HEK293 (cell line): ENCODE data around the gene TMEM259.
A peak's percentile ranks its signal among the peaks of the same experiment; 100 is the strongest.

Source experiments
- FEZF1 ChIP-seq: fragments of 450-650 bp; formaldehyde crosslinking; IDR thresholded peaks from 2 replicates; pipeline ENCODE4 v1.5.1; 2016; ENCODE audit warnings: missing biosample characterization, missing genetic modification characterization
- GLIS1 ChIP-seq: fragments of 450-650 bp; formaldehyde crosslinking; IDR thresholded peaks from 2 replicates; pipeline ENCODE4 v1.5.1; 2016; ENCODE audit warnings: missing biosample characterization, missing genetic modification characterization
- KLF1 ChIP-seq: fragments of 450-650 bp; formaldehyde crosslinking; IDR thresholded peaks from 2 replicates; pipeline ENCODE4 v1.5.1; 2016; ENCODE audit warnings: missing biosample characterization, missing genetic modification characterization
- SETDB1 ChIP-seq: IDR thresholded peaks from one replicate; pipeline ENCODE4 v1.6.1; 2017; ENCODE audit warnings: mild to moderate bottlenecking, low read length, moderate library complexity, mixed read lengths; ENCODE audit not compliant: insufficient read length
- ZFP41 ChIP-seq: fragments of 450-650 bp; formaldehyde crosslinking; IDR thresholded peaks from 2 replicates; pipeline ENCODE4 v1.5.1; 2016; ENCODE audit warnings: missing biosample characterization, missing genetic modification characterization, borderline replicate concordance
- ZNF112 ChIP-seq: fragments of 450-650 bp; formaldehyde crosslinking; IDR thresholded peaks from 2 replicates; pipeline ENCODE4 v1.5.0; 2017; ENCODE audit warnings: missing biosample characterization, missing genetic modification characterization
- ZNF140 ChIP-seq: fragments of 450-650 bp; formaldehyde crosslinking; IDR thresholded peaks from 2 replicates; pipeline ENCODE4 v1.5.1; 2016; ENCODE audit warnings: missing biosample characterization, missing genetic modification characterization
- ZNF169 ChIP-seq: fragments of 450-650 bp; formaldehyde crosslinking; IDR thresholded peaks from 2 replicates; pipeline ENCODE4 v1.5.1; 2016; ENCODE audit warnings: missing biosample characterization, missing genetic modification characterization
- ZNF2 ChIP-seq: fragments of 450-650 bp; formaldehyde crosslinking; IDR thresholded peaks from 2 replicates; pipeline ENCODE4 v1.5.1; 2016; ENCODE audit warnings: missing biosample characterization, missing genetic modification characterization
- ZNF223 ChIP-seq: fragments of 450-650 bp; formaldehyde crosslinking; IDR thresholded peaks from 2 replicates; pipeline ENCODE4 v1.5.1; 2016; ENCODE audit warnings: missing biosample characterization, missing genetic modification characterization
- ZNF24 ChIP-seq: fragments of 450-650 bp; formaldehyde crosslinking; IDR thresholded peaks from 2 replicates; pipeline ENCODE4 v1.5.1; 2016; ENCODE audit warnings: missing biosample characterization, missing genetic modification characterization
- ZNF404 ChIP-seq: fragments of 450-650 bp; formaldehyde crosslinking; IDR thresholded peaks from 2 replicates; pipeline ENCODE4 v1.5.1; 2017; ENCODE audit warnings: missing biosample characterization, missing genetic modification characterization
- ZNF555 ChIP-seq: fragments of 450-650 bp; formaldehyde crosslinking; conservative IDR thresholded peaks from 2 replicates; pipeline ENCODE4 v1.5.1; 2017; ENCODE audit warnings: missing biosample characterization, mild to moderate bottlenecking, missing genetic modification characterization, inconsistent platforms
- ZNF600 ChIP-seq: fragments of 450-650 bp; formaldehyde crosslinking; IDR thresholded peaks from 2 replicates; pipeline ENCODE4 v1.5.1; 2016; ENCODE audit warnings: missing biosample characterization, missing genetic modification characterization
- ZNF768 ChIP-seq: fragments of 450-650 bp; formaldehyde crosslinking; IDR thresholded peaks from 2 replicates; pipeline ENCODE4 v1.5.1; 2018; ENCODE audit warnings: missing biosample characterization, mild to moderate bottlenecking, missing genetic modification characterization
- TF ChIP-seq, protein P1 (sequence below): fragments of 450-650 bp; formaldehyde crosslinking; IDR thresholded peaks from 2 replicates; pipeline ENCODE4 v1.5.1; 2016; ENCODE audit warnings: missing biosample characterization, missing genetic modification characterization
- TF ChIP-seq, protein P2 (sequence below): fragments of 450-650 bp; formaldehyde crosslinking; IDR thresholded peaks from 2 replicates; pipeline ENCODE4 v1.5.1; 2016; ENCODE audit warnings: missing biosample characterization, missing genetic modification characterization
- TF ChIP-seq, protein P3 (sequence below): fragments of 450-650 bp; formaldehyde crosslinking; IDR thresholded peaks from 2 replicates; pipeline ENCODE4 v1.5.1; 2016; ENCODE audit warnings: missing biosample characterization, missing genetic modification characterization
- TF ChIP-seq, protein P4 (sequence below): fragments of 450-650 bp; IDR thresholded peaks from 2 replicates; pipeline ENCODE4 v1.5.1; 2018; ENCODE audit warnings: missing biosample characterization, missing genetic modification characterization
- TF ChIP-seq, protein P5 (sequence below): fragments of 450-650 bp; formaldehyde crosslinking; conservative IDR thresholded peaks from 2 replicates; pipeline ENCODE4 v1.5.1; 2016; ENCODE audit warnings: low read depth, missing biosample characterization, missing genetic modification characterization
- TF ChIP-seq, protein P6 (sequence below): fragments of 450-650 bp; formaldehyde crosslinking; IDR thresholded peaks from 2 replicates; pipeline ENCODE4 v1.5.1; 2016; ENCODE audit warnings: missing biosample characterization, missing genetic modification characterization
- TF ChIP-seq, protein P7 (sequence below): fragments of 450-650 bp; formaldehyde crosslinking; IDR thresholded peaks from 2 replicates; pipeline ENCODE4 v1.5.1; 2016; ENCODE audit warnings: missing biosample characterization, missing genetic modification characterization
- TF ChIP-seq, protein P8 (sequence below): fragments of 450-650 bp; IDR thresholded peaks from 2 replicates; pipeline ENCODE4 v1.5.1; 2018; ENCODE audit warnings: missing biosample characterization, mild to moderate bottlenecking, missing genetic modification characterization

TMEM259 gene

DNA sequence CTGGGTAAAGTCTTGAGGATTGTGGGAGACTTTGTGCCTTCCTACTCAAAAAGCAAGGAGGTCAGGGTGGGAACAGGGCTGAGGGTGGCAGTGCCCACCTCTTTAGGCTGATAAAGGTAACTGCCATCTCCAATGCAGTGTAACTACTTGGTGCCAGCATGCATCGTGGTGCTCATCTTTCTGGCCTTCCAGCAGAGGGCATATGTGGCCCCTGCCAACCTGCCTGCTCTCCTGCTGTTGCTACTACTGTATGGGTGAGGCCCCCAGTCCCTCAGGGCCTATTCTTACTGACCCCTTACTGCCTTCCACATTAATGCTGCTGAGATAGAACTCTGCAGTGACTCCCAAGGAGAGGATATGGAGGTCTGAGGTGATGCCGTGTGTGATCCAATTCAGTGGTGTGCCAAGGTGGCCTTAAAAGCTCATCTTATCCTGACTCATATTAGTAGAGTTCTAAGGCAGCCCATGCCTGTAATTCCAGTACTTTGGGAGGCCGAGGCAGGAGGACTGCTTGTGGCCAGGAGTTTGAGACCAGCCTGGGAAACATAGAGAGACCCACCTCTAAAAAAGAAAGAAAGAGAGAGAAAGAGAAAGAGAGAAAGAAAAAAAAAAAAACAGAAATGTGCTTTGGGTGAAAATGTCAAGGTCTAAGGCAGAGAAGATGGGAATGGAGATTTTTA lies 36.4 kb upstream of the TMEM259 start (continued):
- TF ChIP-seq ZNF112 (tag by site-specific recombination) (0 out of 2 replicates have a peak, but pooled peaks have one; percentile 42), GLIS1 (peak; percentile 13; the same call in 1 of the 2 replicates), KLF1 (tag by site-specific recombination) (no peak), ZNF555 (tag by site-specific recombination) (peak; percentile 20; the same call in 1 of the 2 replicates), ZNF24 (tag by site-specific recombination) (no peak), ZFP41 (tag by site-specific recombination) (no peak), ZNF404 (no peak), FEZF1 (tag by site-specific recombination) (no peak), ZNF2 (tag by site-specific recombination) (0 out of 2 replicates have a peak, but pooled peaks have one; percentile 39), SETDB1 (peak; percentile 90), ZNF140 (tag by site-specific recombination) (no peak), ZNF223 (tag by site-specific recombination) (no peak), ZNF600 (0 out of 2 replicates have a peak, but pooled peaks have one; percentile 15), ZNF169 (tag by site-specific recombination) (peak; percentile 68; the same call in 1 of the 2 replicates), ZNF768 (tag by site-specific recombination) (no peak)
- TF ChIP-seq, protein P1, sequence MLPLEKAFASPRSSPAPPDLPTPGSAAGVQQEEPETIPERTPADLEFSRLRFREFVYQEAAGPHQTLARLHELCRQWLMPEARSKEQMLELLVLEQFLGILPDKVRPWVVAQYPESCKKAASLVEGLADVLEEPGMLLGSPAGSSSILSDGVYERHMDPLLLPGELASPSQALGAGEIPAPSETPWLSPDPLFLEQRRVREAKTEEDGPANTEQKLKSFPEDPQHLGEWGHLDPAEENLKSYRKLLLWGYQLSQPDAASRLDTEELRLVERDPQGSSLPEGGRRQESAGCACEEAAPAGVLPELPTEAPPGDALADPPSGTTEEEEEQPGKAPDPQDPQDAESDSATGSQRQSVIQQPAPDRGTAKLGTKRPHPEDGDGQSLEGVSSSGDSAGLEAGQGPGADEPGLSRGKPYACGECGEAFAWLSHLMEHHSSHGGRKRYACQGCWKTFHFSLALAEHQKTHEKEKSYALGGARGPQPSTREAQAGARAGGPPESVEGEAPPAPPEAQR (tag by site-specific recombination) = no peak
- TF ChIP-seq, protein P2, sequence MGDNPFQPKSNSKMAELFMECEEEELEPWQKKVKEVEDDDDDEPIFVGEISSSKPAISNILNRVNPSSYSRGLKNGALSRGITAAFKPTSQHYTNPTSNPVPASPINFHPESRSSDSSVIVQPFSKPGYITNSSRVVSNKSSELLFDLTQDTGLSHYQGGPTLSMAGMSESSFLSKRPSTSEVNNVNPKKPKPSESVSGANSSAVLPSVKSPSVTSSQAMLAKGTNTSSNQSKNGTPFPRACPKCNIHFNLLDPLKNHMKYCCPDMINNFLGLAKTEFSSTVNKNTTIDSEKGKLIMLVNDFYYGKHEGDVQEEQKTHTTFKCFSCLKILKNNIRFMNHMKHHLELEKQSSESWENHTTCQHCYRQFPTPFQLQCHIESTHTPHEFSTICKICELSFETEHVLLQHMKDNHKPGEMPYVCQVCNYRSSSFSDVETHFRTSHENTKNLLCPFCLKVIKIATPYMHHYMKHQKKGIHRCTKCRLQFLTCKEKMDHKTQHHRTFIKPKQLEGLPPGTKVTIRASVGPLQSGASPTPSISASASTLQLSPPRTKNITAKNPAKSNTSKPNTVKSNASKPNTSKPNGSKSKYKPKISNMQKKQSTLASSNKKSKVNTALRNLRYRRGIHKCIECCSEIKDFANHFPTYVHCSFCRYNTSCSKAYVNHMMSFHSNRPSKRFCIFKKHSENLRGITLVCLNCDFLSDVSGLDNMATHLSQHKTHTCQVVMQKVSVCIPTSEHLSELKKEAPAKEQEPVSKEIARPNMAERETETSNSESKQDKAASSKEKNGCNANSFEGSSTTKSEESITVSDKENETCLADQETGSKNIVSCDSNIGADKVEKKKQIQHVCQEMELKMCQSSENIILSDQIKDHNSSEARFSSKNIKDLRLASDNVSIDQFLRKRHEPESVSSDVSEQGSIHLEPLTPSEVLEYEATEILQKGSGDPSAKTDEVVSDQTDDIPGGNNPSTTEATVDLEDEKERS (tag by site-specific recombination) = peak; percentile 98
- TF ChIP-seq, protein P3, sequence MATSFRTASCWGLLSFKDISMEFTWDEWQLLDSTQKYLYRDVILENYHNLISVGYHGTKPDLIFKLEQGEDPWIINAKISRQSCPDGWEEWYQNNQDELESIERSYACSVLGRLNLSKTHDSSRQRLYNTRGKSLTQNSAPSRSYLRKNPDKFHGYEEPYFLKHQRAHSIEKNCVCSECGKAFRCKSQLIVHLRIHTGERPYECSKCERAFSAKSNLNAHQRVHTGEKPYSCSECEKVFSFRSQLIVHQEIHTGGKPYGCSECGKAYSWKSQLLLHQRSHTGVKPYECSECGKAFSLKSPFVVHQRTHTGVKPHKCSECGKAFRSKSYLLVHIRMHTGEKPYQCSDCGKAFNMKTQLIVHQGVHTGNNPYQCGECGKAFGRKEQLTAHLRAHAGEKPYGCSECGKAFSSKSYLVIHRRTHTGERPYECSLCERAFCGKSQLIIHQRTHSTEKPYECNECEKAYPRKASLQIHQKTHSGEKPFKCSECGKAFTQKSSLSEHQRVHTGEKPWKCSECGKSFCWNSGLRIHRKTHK (tag by site-specific recombination) = peak; percentile 69; the same call in 1 of the 2 replicates
- TF ChIP-seq, protein P4, sequence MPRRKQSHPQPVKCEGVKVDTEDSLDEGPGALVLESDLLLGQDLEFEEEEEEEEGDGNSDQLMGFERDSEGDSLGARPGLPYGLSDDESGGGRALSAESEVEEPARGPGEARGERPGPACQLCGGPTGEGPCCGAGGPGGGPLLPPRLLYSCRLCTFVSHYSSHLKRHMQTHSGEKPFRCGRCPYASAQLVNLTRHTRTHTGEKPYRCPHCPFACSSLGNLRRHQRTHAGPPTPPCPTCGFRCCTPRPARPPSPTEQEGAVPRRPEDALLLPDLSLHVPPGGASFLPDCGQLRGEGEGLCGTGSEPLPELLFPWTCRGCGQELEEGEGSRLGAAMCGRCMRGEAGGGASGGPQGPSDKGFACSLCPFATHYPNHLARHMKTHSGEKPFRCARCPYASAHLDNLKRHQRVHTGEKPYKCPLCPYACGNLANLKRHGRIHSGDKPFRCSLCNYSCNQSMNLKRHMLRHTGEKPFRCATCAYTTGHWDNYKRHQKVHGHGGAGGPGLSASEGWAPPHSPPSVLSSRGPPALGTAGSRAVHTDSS = no peak
- TF ChIP-seq, protein P5, sequence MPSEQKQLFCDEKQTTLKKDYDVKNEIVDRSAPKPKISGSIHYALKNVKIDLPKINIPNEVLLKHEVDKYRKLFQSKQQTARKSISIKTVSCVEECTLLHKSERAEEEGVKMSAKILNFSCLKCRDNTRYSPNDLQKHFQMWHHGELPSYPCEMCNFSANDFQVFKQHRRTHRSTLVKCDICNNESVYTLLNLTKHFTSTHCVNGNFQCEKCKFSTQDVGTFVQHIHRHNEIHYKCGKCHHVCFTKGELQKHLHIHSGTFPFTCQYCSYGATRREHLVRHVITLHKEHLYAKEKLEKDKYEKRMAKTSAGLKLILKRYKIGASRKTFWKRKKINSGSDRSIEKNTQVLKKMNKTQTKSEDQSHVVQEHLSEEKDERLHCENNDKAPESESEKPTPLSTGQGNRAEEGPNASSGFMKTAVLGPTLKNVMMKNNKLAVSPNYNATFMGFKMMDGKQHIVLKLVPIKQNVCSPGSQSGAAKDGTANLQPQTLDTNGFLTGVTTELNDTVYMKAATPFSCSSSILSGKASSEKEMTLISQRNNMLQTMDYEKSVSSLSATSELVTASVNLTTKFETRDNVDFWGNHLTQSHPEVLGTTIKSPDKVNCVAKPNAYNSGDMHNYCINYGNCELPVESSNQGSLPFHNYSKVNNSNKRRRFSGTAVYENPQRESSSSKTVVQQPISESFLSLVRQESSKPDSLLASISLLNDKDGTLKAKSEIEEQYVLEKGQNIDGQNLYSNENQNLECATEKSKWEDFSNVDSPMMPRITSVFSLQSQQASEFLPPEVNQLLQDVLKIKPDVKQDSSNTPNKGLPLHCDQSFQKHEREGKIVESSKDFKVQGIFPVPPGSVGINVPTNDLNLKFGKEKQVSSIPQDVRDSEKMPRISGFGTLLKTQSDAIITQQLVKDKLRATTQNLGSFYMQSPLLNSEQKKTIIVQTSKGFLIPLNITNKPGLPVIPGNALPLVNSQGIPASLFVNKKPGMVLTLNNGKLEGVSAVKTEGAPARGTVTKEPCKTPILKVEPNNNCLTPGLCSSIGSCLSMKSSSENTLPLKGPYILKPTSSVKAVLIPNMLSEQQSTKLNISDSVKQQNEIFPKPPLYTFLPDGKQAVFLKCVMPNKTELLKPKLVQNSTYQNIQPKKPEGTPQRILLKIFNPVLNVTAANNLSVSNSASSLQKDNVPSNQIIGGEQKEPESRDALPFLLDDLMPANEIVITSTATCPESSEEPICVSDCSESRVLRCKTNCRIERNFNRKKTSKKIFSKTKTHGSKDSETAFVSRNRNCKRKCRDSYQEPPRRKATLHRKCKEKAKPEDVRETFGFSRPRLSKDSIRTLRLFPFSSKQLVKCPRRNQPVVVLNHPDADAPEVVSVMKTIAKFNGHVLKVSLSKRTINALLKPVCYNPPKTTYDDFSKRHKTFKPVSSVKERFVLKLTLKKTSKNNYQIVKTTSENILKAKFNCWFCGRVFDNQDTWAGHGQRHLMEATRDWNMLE (tag by site-specific recombination) = peak; percentile 58; the same call in 1 of the 2 replicates
- TF ChIP-seq, protein P6, sequence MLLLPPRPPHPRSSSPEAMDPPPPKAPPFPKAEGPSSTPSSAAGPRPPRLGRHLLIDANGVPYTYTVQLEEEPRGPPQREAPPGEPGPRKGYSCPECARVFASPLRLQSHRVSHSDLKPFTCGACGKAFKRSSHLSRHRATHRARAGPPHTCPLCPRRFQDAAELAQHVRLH (tag by site-specific recombination) = 0 out of 2 replicates have a peak, but pooled peaks have one; percentile 29
- TF ChIP-seq, protein P7, sequence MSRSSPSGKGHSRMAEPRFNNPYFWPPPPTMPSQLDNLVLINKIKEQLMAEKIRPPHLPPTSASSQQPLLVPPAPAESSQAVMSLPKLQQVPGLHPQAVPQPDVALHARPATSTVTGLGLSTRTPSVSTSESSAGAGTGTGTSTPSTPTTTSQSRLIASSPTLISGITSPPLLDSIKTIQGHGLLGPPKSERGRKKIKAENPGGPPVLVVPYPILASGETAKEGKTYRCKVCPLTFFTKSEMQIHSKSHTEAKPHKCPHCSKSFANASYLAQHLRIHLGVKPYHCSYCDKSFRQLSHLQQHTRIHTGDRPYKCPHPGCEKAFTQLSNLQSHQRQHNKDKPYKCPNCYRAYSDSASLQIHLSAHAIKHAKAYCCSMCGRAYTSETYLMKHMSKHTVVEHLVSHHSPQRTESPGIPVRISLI (tag by site-specific recombination) = 0 out of 2 replicates have a peak, but pooled peaks have one; percentile 17
- TF ChIP-seq, protein P8, sequence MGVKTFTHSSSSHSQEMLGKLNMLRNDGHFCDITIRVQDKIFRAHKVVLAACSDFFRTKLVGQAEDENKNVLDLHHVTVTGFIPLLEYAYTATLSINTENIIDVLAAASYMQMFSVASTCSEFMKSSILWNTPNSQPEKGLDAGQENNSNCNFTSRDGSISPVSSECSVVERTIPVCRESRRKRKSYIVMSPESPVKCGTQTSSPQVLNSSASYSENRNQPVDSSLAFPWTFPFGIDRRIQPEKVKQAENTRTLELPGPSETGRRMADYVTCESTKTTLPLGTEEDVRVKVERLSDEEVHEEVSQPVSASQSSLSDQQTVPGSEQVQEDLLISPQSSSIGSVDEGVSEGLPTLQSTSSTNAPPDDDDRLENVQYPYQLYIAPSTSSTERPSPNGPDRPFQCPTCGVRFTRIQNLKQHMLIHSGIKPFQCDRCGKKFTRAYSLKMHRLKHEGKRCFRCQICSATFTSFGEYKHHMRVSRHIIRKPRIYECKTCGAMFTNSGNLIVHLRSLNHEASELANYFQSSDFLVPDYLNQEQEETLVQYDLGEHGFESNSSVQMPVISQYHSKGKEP (tag by site-specific recombination) = no peak
